Esophagus muscularis mucosa (tissue), 3 donors: Measurements from ENCODE around the gene CPNE6.

Experiments
- CTCF ChIP-seq, 3 experiments: fragments of 200-600 bp in 2 of 3; fragments of 450-650 bp in 1 of 3; sonication (generic) in 2 of 3; IDR thresholded peaks; one replicate each; pipeline ENCODE4 v1.5.1; 2017 to 2019; ENCODE audit warnings: antibody characterized with exemption in 3 of 3, mild to moderate bottlenecking in 2 of 3, moderate library complexity in 1 of 3
- POLR2A ChIP-seq: fragments of 450-650 bp; IDR thresholded peaks from one replicate; pipeline ENCODE4 v1.6.1; 2017; ENCODE audit warnings: antibody characterized with exemption, moderate library complexity, mild to moderate bottlenecking, low read depth
- POLR2AphosphoS5 ChIP-seq, 2 donors: sonication (generic); formaldehyde crosslinking; IDR thresholded peaks; one replicate each; pipeline ENCODE4 v1.6.1; 2017; ENCODE audit warnings: antibody characterized with exemption in 2 of 2

- TF ChIP-seq CTCF (IDR thresholded peaks at IDR 0.05) (no peak), POLR2A (no peak), POLR2AphosphoS5 (IDR thresholded peaks at IDR 0.05) (no peak)
Observed at GRCh38 chr14:24056800-24057184, 14.6 kb upstream of the CPNE6 start.
